Esophagus (tissue), 2 donors: ENCODE measurements around the gene ASF1B. TPM values are rescaled to one million over a fixed set of nuclear protein-coding genes. Genes with fewer than 3 reads are reported as not detected.
A peak's percentile ranks its signal among the peaks of the same experiment; 100 is the strongest.
"Not testable (repeated sequence)": the region's sequence is repeated elsewhere in the genome, so short reads cannot be mapped to it uniquely, and the experiment has no call there.

Experiments
- H3K27ac ChIP-seq, 2 donors: one replicate each; pipeline ENCODE4 v1.5.1; 2013; ENCODE audit warnings: low read depth in 2 of 2, mild to moderate bottlenecking in 2 of 2, inconsistent platforms in 1 of 2, low read length in 1 of 2, moderate library complexity in 1 of 2
- H3K27me3 ChIP-seq, 2 donors: one replicate each; pipeline ENCODE4 v1.6.1; 2013; ENCODE audit warnings: low read length in 2 of 2, control low read depth in 1 of 2, mild to moderate bottlenecking in 1 of 2; ENCODE audit not compliant: insufficient read depth in 2 of 2, control insufficient read depth in 1 of 2
- H3K36me3 ChIP-seq, 2 donors: one replicate each; pipeline ENCODE4 v1.6.1; 2013; ENCODE audit warnings: low read length in 1 of 2; ENCODE audit not compliant: control insufficient read depth in 2 of 2, insufficient read depth in 2 of 2
- H3K4me1 ChIP-seq, 2 donors: one replicate each; pipeline ENCODE4 v1.6.1; 2013; ENCODE audit warnings: low read length in 1 of 2; ENCODE audit not compliant: control insufficient read depth in 2 of 2, insufficient read depth in 2 of 2
- H3K4me3 ChIP-seq, 2 donors: one replicate each; pipeline ENCODE4 v1.5.1; 2013; ENCODE audit warnings: low read length in 2 of 2, mild to moderate bottlenecking in 2 of 2, low read depth in 1 of 2, moderate library complexity in 1 of 2
- H3K9me3 ChIP-seq, 2 donors: one replicate each; pipeline ENCODE4 v1.6.1; 2013; ENCODE audit warnings: mild to moderate bottlenecking in 2 of 2, low read depth in 1 of 2, low read length in 1 of 2, moderate library complexity in 1 of 2; ENCODE audit not compliant: control insufficient read depth in 2 of 2, insufficient read depth in 1 of 2
- WGBS, 2 donors: extraction: QIAGEN DNeasy Blood & Tissue Kit; methylation state at CpG; one replicate each; pipeline ENCODE4 v1.1.7; 2013; 5-methylcytosine and 5-hydroxymethylcytosine counted together
- polyA plus RNA-seq, 2 donors: library from polyadenylated mRNA; stranded (reverse); fragments of 200-250 nt; gene quantifications; one replicate each; pipeline ENCODE4 v1.2.3, GENCODE V29; 2013
- donor health status: healthy with polysubstance abuse.
- donor health status: Bipolar disorder and iron deficiency.

ASF1B gene
- polyA plus RNA-seq: 10 to 100 TPM in 1 of 2 donors, 1 to 10 TPM in 1; 9.1 to 14.6 TPM

DNA sequence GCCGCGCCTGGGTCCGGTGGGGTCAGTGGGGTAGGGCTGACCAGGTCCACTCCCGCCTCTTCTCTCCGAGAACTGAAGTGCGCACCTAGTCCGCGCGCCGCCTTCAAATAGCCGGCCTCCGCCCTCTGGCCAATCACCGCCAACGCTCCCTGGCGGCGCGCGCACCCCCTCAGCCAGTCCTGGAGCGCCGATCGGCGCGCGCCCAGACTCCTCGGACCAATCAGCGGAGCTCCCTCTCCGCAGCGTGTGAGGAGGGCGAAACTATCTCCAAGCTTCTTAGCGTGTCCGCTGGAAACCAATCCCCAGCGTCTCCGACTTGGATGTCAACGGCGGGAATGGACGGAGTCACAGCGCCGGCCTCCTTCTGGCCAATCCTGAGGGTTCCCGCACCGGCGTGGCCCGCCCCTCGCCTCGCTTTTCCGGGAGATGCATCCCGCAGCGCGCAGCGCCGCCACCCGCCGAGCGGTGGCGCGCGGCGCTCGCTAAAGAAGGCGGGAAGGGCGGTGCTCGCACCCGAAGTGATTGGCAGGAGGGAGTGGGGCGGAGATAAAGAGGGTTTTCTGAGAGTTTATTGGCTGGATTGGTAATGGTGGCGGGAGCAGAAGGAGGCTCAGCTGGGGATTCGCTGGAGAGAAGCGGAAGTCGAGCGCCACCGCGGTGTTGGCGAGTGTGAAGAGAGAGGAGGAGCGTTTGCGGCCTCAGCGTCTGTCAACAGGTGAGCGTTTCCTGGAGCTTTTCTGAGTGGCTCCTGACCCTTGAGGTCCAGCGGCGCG is at the start of gene ASF1B:
ASF1B (minus strand) TSS at position 81 of the 773 bp plus-strand sequence. CDS start 133 bp downstream, outside the sequence.
- peak within 1 kb of the TSS; percentile 63 to 71 for H3K4me3 ChIP-seq
- peaks cover 0 to 3% of the 10 kb centered on the region in 2 donors for H3K4me1 ChIP-seq
- 0% methylated on average over 78 of the region's 78 CpGs for WGBS, 2 donors
- no peaks in the 10 kb centered on the region for H3K9me3 ChIP-seq
- H3K27ac ChIP-seq: peak within 1 kb of the TSS; percentile 84 to 99
- H3K27me3 ChIP-seq: no peaks in the 10 kb centered on the region
- H3K36me3 ChIP-seq: no peaks in the 10 kb centered on the region

DNA sequence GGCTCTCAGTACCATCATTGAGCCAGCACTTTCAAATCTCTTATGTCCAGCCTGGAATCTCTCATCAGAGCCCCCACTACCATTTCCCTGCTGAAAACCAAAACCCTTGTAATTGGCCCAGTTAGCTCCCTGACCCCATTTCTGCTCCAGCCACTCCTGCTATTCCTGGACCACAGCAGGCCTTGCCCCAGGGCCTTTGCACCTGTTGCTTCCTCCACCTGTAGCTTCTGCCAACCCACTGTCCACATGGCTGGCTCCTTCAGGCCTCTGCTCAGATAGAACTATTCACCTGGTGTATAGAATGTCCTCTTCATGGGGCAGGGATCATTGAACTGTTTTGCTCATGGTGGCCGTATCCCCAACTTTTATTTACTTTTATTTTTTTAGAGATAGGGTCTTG is 49.3 kb upstream of the ASF1B start:
- 92 to 95% methylated on average over 1 of the region's 1 CpG for WGBS, 2 donors
- H3K27me3 ChIP-seq, H3K4me1 ChIP-seq, H3K9me3 ChIP-seq, H3K4me3 ChIP-seq, H3K27ac ChIP-seq, H3K36me3 ChIP-seq: not testable (repeated sequence)

DNA sequence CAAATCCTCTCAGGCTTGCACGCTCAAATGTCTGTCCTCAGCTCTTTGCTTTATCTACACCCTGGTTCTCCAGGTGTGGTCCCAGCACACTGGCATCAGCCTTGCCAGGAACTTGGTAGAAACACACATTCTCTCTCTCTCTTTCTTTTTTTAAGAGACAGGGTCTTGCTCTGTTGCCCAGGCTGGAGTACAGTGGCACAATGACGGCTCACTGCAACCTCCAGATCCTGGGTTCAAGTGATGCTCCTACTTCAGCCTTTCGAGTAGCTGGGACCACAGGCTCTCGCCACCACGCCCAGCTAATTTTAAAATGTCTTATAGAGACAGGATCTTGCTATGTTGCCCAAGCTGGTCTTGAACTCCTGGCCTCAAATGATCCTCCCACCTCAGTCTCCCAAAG is 48.8 kb upstream of the ASF1B start:
- Histone ChIP-seq H3K4me3 (no peak overlapping the region), H3K27me3 (no peaks in the 10 kb centered on the region), H3K36me3 (no peaks in the 10 kb centered on the region), H3K27ac (no peak overlapping the region), H3K4me1 (peaks cover 2% of the 10 kb centered on the region in 2 donors), H3K9me3 (no peaks in the 10 kb centered on the region)
- 95% methylated on average over 5 of the region's 5 CpGs for WGBS, 2 donors

DNA sequence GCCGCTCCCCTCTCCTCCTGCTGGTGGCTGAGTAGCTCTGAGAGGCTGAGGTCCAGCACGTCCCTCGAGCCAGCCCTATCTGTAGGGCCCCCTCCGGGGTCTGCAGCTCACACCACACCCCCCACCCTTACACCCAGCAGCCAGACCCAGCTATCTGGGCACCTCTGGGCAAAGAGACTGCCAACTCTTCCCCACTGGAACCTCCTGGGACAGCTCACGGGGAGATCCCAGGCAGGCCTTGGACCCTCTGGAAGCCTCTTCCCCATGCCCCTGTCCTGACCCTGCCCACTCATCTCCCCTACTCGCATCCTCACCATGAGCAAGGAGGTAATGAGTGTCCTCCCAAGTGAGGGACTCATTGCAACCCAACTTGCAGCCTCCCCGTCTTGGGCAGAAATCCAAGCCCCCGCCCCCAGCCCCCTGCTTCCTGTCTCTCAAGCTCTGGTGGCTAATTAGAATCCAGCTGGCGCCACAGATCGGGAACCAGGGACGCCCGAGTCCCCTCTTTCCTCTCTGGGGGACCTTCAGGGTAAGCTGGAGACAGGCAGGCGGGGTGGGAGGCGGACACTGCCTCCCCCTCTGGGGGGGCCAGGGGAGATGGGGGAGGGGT is 47.5 kb upstream of the ASF1B start:
- Histone ChIP-seq H3K4me1 (peaks cover 2% of the 10 kb centered on the region in 2 donors), H3K36me3 (no peaks in the 10 kb centered on the region)
- 74 to 79% methylated on average over 14 of the region's 14 CpGs for WGBS, 2 donors

DNA sequence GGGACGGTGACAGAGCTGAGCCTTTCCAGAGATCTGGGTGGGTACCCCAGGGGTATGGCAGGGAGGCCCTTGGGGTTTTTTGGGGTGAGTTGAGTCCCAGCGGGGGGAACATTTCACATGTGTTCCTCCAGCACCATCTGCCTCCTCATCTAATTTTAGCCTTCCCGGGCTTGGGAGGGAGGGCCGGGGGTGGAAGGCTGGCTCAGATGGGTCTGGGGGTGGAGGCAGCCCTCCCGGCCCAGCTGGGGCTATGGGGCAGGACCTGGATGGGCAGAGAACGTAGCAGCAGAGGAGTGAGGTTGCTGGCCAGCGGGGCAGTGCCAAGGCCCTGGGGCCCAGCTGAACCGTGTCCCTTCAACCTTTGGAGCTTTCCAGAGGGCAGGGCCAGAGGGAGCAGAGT is 46.1 kb upstream of the ASF1B start:
- peaks cover 2% of the 10 kb centered on the region in 2 donors for H3K4me1 ChIP-seq
- H3K36me3 ChIP-seq: peaks cover 0 to 2% of the 10 kb centered on the region in 2 donors
- no peaks in the 10 kb centered on the region for H3K27me3 ChIP-seq
- H3K9me3 ChIP-seq: no peaks in the 10 kb centered on the region
- 73 to 91% methylated on average over 8 of the region's 8 CpGs for WGBS, 2 donors
- no peak overlapping the region for H3K4me3 ChIP-seq
- no peak overlapping the region for H3K27ac ChIP-seq

More for the DNA sequence above, 47.5 kb upstream of the ASF1B start:
- Histone ChIP-seq H3K27ac (no peak overlapping the region), H3K4me3 (no peak overlapping the region), H3K9me3 (no peaks in the 10 kb centered on the region), H3K27me3 (no peaks in the 10 kb centered on the region)

DNA sequence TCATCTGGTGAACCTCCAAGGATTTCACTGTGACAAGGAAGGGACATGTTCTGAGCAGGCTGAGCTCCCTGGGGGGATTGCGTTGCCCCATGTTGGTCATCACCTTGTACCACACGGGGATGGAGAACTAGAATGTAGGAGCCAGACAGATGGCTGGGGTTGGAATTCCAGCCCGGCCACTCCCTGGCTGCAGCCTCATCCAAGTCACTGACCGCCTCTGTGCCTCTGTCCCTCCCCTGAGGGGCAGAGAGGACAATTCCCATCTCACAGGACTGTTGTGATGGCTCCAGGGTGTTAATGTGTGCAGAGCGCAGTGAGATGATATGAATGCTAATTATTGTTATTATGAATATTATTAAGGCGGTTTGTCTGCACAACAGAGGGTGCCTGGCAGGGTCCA is 45.5 kb upstream of the ASF1B start:
- Histone ChIP-seq H3K27me3 (no peaks in the 10 kb centered on the region), H3K36me3 (peaks cover 0 to 7% of the 10 kb centered on the region in 2 donors), H3K4me3 (no peak overlapping the region), H3K27ac (no peak overlapping the region), H3K9me3 (no peaks in the 10 kb centered on the region), H3K4me1 (peaks cover 2% of the 10 kb centered on the region in 2 donors)
- WGBS, 2 donors: 86 to 89% methylated on average over 6 of the region's 6 CpGs

DNA sequence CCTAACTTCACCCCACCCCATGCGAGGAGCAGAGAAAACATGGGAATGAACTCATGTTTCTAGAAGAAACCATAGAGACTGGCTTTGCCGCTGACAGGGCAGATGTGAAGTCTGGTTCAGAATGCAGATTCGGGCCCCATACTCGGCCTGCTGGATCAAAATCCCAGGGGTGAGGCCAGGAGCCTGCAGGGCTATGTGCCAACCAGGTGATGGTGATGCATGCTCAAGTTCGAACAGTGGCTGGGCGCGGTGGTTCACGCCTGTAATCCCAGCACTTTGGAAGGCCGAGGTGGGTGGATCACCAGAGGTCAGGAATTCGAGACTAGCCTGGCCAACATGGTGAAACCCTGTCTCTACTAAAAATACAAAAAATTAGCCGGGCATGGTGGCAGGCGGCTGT is 44.8 kb upstream of the ASF1B start:
- H3K27ac ChIP-seq, H3K4me3 ChIP-seq, H3K4me1 ChIP-seq, H3K9me3 ChIP-seq, H3K27me3 ChIP-seq, H3K36me3 ChIP-seq: not testable (repeated sequence)
- 57 to 70% methylated on average over 12 of the region's 12 CpGs for WGBS, 2 donors

DNA sequence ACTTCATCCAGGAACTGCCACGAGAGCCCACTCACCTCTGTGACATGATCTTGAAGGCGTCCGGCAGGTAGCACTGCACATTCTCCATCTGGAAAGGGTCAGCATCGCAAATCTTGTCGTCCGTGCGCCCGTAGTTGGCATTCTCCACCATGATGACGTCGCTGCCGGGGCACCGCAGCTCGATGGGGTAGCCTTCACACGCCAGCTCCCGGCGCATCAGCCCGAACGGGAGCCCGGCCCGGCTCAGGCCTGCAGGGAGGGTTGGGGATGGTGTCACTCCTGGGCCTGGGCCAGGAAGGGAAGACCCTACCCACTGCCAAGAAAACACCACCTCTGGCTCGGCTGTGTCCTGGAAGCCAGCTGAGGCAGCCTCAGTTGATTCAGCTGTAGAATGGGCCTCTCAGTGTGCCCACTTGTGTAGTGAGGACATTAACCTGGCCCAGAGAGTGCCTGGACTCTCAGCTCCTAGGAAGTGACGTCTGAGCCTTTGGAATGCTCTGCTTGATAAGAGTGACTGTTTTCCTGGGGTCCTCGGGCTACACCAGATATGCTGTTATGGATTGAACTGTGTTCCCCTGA is 41.2 kb upstream of the ASF1B start:
- peaks cover 0 to 12% of the 10 kb centered on the region in 2 donors for H3K36me3 ChIP-seq
- H3K9me3 ChIP-seq: no peaks in the 10 kb centered on the region
- H3K4me3 ChIP-seq: no peak overlapping the region
- no peaks in the 10 kb centered on the region for H3K27me3 ChIP-seq
- H3K27ac ChIP-seq: no peak overlapping the region
- WGBS, 2 donors: 90% methylated on average over 23 of the region's 23 CpGs
- peaks cover 0 to 2% of the 10 kb centered on the region in 2 donors for H3K4me1 ChIP-seq

DNA sequence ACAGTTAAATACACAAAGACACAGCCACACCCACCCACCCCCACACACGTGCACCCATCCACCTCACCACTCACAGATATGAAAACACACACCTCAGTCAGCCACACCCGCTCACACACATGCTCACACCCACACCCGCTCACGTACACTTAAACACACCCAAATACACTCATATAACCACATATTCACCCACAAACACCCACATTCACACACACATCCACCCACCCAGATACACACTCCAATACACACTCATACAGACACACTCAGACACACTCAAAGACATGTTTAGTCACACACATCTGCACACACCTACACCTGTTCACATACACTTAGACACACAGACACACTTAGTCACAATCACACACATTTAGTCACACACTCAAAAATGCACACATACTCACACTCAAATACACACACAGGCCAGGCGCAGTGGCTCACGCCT is 39.0 kb upstream of the ASF1B start:
- peaks cover 0 to 21% of the 10 kb centered on the region in 2 donors for H3K36me3 ChIP-seq
- 75 to 77% methylated on average over 6 of the region's 6 CpGs for WGBS, 2 donors
- H3K27ac ChIP-seq: no peak overlapping the region

More for the DNA sequence above, 39.0 kb upstream of the ASF1B start:
- Histone ChIP-seq H3K4me3 (no peak overlapping the region), H3K27me3 (no peaks in the 10 kb centered on the region), H3K4me1 (no peaks in the 10 kb centered on the region), H3K9me3 (no peaks in the 10 kb centered on the region)
